ENCODE data around the gene HABP4. TPM values are rescaled to one million over a fixed set of nuclear protein-coding genes. Genes with fewer than 3 reads are reported as not detected.
A peak's percentile ranks its signal among the peaks of the same experiment; 100 is the strongest.

Gene HABP4
- total and polyA plus RNA-seq, 2 of the 4 experiments (the other 2 are of a cell fraction): 5.2 to 10.6 TPM

- TF ChIP-seq MAFK (IDR thresholded peaks at IDR 0.05; ENCODE audit: low read depth, low read length) (no peak), BHLHE40 (IDR thresholded peaks at IDR 0.05; ENCODE audit: low read depth, low read length) (no peak), RCOR1 (IDR thresholded peaks at IDR 0.05; ENCODE audit: insufficient replicate concordance, low read length) (no peak)
Observed at GRCh38 chr9:96450613-96451528, 902 bp downstream of the HABP4 start (continued).

GRCh38 chr9:96453625-96454024 lies 3.7 kb downstream of the HABP4 start:
- Histone ChIP-seq H2BK5ac (ENCODE audit: low read depth, low read length, poor library complexity, severe bottlenecking) (no peak overlapping the region), H2BK20ac (ENCODE audit: low read depth, low read length) (no peak overlapping the region), H3K4me1 (ENCODE audit: control insufficient read depth, insufficient read depth, low read length) (peaks cover 5% of the 10 kb centered on the region), H2BK120ac (ENCODE audit: low read depth, low read length) (no peak overlapping the region), H3K27ac (ENCODE audit: insufficient read depth, low read length) (no peak overlapping the region), H3K4me3 (ENCODE audit: insufficient read depth, low read depth, low read length) (no peak overlapping the region), H4K8ac (ENCODE audit: low read depth in 2 of 2, low read length in 2 of 2) (no peak overlapping the region), H2AK5ac (ENCODE audit: low read depth, low read length) (no peak overlapping the region), H2AK9ac (replicated peaks; ENCODE audit: low read depth, low read length, poor library complexity) (no peak overlapping the region), H3K9me1 (ENCODE audit: insufficient read depth, low read length) (peaks cover 10% of the 10 kb centered on the region; the same call in 1 of the 2 replicates), H3K9ac (ENCODE audit: low read depth, low read length) (no peak overlapping the region), H3K27me3 (ENCODE audit: control insufficient read depth, insufficient read depth, low read length) (no peaks in the 10 kb centered on the region), H3K56ac (ENCODE audit: extremely low read depth, insufficient read depth, low read length) (no peak overlapping the region), H3K4ac (ENCODE audit: low read depth, low read length) (no peak overlapping the region), H2BK15ac (ENCODE audit: low read depth, low read length) (no peak overlapping the region), H3K4me2 (ENCODE audit: low read depth, low read length) (no peak overlapping the region), H3K23ac (ENCODE audit: low read depth, low read length) (no peak overlapping the region), H3K18ac (ENCODE audit: low read depth, low read length) (no peak overlapping the region), H3K14ac (replicated peaks; ENCODE audit: low read depth, low read length) (no peak overlapping the region), H2AFZ (replicated peaks; ENCODE audit: low read length, poor library complexity) (no peak overlapping the region), H3K36me3 (ENCODE audit: control insufficient read depth, insufficient read depth, low read length) (no peaks in the 10 kb centered on the region), H4K91ac (ENCODE audit: insufficient read depth, low read depth, low read length) (no peak overlapping the region), H3K9me3 (ENCODE audit: control insufficient read depth, insufficient read depth, low read length) (no peaks in the 10 kb centered on the region), H3K79me1 (ENCODE audit: low read depth in 1 of 2, low read length in 2 of 2) (peaks cover 8 to 56% of the 10 kb centered on the region in 2 experiments; a peak in 3 of 4 replicates), H4K5ac (ENCODE audit: low read depth, low read length) (no peak overlapping the region), H4K20me1 (ENCODE audit: insufficient read depth, low read length) (peaks cover 6% of the 10 kb centered on the region; the same call in 1 of the 2 replicates)
- peak; percentile 47 for DNase-seq
- ATAC-seq (ENCODE audit: low read depth): no peak
- POLR2A ChIA-PET (ENCODE audit: unreplicated experiment): no interaction called here
- dilution Hi-C loops (cut with HindIII; ENCODE audit: low sequenced_read_pairs, unreplicated experiment): no loop called here
- intact Hi-C loops (cut with micrococcal nuclease): loop anchor here (2.0 to 5.0 kb wide), 6 partner anchors 44 to 214 kb away; partner anchors contain the start of gene PRXL2C
- CTCF ChIA-PET: no interaction called here
- WGBS, 2 experiments (ENCODE audit: extremely low coverage in 2 of 2, insufficient read length in 1 of 2): no CpG with 5 or more reads among the region's 2 CpGs
- TF ChIP-seq RFX5 (IDR thresholded peaks at IDR 0.05; ENCODE audit: low read depth, low read length) (no peak), SMC3 (IDR thresholded peaks at IDR 0.05; ENCODE audit: low read depth, low read length) (0 out of 2 replicates have a peak, but pooled peaks have one; percentile 32), USF2 (IDR thresholded peaks at IDR 0.05; ENCODE audit: low read depth, low read length) (no peak), RAD21 (IDR thresholded peaks at IDR 0.05; ENCODE audit: low read length) (peak; percentile 63), CTCF (conservative IDR thresholded peaks at IDR 0.05; ENCODE audit: low read depth, low read length) (peak; percentile 50), MAFK (IDR thresholded peaks at IDR 0.05; ENCODE audit: low read depth, low read length) (peak; percentile 26; the same call in 1 of the 2 replicates)
- BruUV-seq (replicated peaks): no TSS peak
- in situ Hi-C loops (cut with MboI; ENCODE audit: low sequenced_read_pairs): no loop called here
